HG03159 (cell line): ENCODE data around the gene BEND7.
A peak's percentile ranks its signal among the peaks of the same experiment; 100 is the strongest.
"Not testable (repeated sequence)": the region's sequence is repeated elsewhere in the genome, so short reads cannot be mapped to it uniquely, and the experiment has no call there.

ENCODE experiments used
- ATAC-seq: cut with Tn5 transposase; IDR thresholded peaks from one replicate; pipeline ENCODE4 v1.9.1; 2021; ENCODE audit warnings: mild to moderate bottlenecking, moderate library complexity; ENCODE audit not compliant: unreplicated experiment

Gene BEND7, protein sequence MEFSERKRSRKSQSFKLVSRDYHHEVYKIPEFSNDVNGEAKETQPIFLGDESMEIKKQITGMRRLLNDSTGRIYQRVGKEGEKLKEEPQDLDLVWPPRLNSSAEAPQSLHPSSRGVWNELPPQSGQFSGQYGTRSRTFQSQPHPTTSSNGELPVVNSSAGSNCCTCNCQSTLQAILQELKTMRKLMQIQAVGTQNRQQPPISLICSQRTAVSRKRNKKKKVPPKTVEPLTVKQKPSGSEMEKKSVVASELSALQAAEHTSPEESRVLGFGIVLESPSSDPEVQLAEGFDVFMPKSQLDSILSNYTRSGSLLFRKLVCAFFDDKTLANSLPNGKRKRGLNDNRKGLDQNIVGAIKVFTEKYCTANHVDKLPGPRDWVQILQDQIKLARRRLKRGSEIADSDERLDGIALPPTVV

DNA sequence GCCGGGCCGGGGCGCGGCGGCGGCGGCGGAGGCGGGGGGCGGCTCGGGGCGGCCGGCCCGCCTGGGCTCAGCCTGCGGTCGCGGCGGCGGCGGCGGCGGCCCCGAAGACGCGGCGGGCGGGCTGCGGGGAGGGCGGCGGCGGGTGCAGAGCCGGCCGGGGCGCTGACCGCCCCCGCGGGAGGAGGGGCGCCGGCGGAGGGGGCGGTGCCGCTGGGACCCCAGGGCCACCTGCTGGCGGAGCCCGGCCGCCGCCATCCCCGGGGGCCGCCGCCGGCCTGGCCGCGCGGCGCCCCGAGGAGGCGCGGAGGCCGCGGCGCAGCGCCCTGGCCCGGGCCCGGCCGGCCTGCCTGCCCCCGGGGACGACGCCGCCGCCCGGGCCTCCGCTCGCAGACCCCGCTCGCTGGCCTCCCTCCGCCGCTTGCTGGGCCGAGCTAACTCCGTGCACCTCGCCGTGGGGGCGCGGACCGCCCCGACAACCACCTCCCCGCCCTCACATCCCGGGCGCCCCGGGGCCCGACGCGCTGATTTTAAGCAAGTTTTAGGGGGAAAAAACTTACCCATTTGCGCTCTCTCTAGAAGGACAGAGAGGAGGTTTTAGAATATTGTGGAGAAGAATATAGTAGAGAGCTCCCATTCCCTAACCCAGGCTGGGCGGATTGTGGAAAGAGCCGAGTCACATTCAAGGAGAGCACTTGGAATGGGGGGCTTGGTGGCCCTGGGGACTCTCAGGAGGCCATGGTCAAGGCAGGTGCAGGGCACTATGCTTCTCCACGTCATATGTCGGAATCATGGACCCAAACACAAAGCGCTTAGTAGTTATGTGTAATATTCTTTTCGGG is at the start of gene BEND7:
BEND7 (minus strand) TSS at position 140 of the 839 bp plus-strand sequence. CDS start 481 bp downstream, outside the sequence.
- ATAC-seq = no peak

- no peak for ATAC-seq
These were observed 45.1 kb upstream of the BEND7 start for GRCh38 chr10:13573960-13574359.

DNA sequence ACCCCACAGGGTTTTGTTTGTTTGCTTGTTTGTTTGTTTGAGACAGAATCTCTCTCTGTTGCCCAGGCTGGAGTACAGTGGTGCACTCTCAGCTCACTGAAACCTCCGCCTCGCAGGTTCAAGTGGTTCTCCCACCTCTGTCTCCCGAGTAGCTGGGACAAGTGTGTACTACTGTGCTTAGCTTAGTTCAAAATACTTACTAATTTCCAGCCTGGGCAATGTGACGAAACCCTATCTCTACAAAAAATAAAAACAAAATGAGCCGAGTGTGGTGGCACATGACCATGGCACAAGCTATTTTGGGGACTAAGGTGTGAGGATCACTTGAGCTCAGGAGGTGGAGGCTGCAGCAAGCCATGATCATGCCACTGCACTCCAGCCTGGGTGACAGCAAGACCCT is 42.7 kb upstream of the BEND7 start:
- no peak for ATAC-seq

DNA sequence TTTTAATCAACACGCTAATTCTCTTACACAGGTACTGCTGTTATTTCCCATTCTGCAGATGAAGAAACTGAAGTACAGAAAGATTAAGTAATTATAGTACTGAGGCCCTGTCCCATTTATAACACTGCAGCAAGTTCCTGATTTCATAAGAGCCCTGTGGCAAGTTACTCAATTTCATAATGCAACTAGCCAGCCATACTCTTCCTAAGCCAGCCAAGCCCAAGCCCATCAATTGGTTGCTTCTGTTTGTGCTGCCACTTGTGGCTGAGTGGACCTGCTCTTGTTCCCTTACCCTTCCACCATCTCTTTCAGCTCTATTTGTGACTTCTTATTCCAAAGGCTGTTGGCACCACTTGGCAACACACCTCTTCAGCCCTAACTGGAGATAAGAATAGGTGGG is 38.2 kb upstream of the BEND7 start:
- ATAC-seq = no peak

DNA sequence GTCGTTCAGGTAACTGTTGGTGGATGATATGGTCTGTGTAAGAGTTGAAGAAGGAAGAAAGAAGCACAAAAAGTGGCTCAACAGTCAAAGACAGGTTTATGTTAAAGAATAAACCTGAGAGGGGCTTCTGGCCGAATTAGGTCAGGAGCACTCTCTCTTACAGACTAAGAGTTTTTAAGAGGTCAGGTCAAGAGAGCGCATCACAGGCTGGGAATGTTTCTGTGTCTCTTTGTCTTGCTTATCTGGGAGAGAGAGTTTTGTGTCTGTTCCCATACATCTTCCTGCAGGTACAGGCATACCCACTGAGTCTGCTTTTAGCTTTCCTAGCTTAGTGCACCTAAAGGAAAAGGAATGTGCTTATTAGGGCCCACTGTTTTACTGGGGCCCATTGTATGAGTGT is 35.8 kb upstream of the BEND7 start:
- no peak for ATAC-seq

DNA sequence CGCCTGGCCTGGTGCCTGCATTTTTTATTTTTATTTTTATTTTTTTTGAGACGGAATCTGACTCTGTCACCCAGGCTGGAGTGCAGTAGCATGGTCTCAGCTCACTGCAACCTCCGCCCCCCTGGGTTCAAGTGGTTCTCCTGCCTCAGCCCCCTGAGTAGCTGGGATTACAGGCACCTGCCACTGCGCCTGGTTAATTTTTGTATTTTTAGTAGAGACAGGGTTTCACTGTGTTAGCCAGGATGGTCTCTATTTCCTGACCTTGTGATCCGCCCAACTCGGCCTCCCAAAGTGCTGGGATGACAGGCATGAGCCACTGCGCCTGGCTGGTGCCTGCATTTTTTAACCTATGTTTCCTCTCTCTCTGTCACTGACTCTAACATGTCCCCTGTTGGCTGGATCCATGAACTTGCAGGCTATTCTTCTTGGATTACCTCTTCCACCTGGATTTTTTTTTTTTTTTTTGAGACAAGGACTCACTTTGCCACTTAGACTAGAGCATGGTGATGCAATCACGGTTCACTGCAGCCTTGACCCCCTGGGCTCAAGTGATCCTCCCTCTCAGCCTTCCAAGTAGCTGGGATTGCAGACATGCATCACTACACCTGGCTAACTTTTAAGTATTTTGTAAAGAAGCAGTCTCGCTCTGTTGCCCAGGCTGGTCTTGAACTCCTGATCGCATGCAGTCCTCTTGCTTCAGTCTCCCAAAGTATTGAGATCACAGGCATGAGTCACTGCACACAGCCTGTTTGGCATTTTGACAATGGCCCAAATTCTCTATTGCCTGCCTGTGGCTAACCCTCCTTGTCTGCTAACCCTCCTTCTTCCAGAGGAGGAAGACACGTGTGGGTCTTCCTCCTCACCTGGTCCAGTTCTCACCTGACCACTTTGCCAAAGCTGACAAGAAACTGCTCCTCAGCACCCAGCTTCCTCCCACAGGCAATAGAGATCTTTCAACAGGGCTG is 34.9 kb upstream of the BEND7 start:
- ATAC-seq = no peak

DNA sequence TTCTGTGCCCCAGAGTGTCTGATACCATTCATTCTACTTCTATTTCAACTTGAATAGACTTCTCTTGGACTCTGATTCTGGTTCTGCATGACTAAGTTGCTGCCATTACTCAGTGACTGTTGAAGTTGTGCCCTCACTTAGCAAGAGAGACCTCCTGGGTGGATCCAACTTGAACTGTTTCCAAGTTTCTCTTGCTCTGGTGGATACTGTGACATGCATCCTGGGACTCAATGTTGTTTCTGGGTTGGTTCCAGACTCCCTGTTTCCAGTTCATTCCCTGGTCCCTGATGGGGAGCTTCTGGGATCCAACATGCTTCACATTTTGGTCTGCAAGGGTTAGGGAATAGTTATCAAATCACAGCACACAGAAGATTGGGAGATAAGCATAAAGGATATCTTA is 31.8 kb upstream of the BEND7 start:
- ATAC-seq = no peak

DNA sequence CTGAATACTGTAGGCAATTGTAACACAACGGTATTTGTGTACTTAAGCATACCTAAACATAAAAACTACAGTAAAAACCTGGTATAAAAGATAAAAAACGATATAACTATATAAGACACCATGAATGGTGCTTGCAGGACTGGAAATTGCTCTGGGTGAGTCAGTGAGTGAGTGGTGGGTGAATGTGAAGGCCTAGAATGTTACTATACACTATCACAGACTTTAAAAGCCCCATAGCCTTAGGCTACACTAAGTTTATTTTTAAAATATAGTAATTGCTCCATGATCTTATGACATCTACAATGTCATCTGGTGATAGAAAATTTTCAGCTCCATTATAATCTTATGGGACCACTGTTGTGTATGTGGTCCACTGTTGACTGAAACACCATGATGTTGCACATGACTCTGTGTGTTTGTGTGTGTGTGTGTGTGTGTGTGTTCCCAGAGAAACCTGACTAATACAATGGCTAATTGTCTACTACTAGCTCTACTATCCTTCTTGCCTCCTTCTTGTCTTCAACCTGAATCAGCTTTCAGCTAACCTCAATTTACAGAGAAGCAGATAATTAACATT is 30.4 kb upstream of the BEND7 start:
- no peak for ATAC-seq

DNA sequence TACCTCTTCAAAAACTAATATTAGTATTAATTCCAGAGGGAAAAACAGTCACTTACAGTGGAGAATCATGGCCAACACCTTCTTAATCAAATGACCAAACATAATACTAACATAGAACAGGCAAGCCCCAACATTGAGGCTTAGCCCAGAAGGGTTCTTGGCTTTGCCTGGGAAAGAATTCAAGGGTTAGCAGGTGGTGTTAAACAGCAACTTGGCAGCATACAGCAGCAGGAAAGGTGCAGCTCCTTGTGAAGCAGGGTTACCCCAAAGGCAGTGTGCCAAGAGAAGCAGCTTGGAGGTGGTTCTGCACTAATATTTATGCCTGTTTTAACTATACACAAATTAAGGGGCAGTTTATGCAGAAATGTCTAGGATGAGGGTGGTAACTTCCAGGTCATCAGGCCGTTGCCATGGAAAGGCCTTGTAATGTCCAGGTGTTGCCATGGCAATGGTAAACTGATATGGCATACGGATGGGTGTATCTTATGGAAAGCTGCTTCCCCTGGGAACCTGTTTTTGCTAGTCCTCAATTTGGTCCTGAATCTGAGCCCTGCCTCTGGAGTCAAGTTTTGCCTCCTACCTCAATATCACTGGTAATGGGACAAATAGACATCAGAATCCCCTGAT is 27.2 kb upstream of the BEND7 start:
- no peak for ATAC-seq

GRCh38 chr10:13550802-13551201 is 22.0 kb upstream of the BEND7 start:
- ATAC-seq = no peak

GRCh38 chr10:13542533-13542932 is 13.7 kb upstream of the BEND7 start:
- ATAC-seq = no peak

DNA sequence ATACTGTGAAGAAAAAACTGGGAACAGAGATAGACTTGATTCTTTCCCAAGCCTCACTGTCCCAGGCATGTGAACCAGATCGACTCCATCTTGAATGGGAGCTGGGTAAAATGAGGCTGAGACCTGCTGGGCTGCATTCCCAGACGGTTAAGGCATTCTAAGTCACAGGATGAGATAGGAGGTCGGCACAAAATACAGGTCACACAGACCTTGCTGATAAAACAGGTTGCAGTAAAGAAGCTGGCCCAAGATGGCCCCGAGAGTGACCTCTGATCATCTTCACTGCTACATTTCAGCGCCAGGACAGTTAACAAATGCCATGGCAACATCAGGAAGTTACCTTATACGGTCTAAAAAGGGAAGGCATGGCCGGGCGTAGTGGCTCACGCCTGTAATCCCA is 9.2 kb upstream of the BEND7 start:
- not testable (repeated sequence) for ATAC-seq

- ATAC-seq = peak; percentile 53
These were observed 8.0 kb upstream of the BEND7 start for GRCh38 chr10:13536674-13537366.

- ATAC-seq = no peak
These were observed 6.5 kb upstream of the BEND7 start for GRCh38 chr10:13535346-13535745.

GRCh38 chr10:13529714-13529973 is 830 bp upstream of the BEND7 start:
- no peak for ATAC-seq

GRCh38 chr10:13528123-13528874 is 515 bp downstream of the BEND7 start:
- ATAC-seq = no peak

- no peak for ATAC-seq
These were observed 1.0 kb downstream of the BEND7 start for GRCh38 chr10:13527864-13528122.

DNA sequence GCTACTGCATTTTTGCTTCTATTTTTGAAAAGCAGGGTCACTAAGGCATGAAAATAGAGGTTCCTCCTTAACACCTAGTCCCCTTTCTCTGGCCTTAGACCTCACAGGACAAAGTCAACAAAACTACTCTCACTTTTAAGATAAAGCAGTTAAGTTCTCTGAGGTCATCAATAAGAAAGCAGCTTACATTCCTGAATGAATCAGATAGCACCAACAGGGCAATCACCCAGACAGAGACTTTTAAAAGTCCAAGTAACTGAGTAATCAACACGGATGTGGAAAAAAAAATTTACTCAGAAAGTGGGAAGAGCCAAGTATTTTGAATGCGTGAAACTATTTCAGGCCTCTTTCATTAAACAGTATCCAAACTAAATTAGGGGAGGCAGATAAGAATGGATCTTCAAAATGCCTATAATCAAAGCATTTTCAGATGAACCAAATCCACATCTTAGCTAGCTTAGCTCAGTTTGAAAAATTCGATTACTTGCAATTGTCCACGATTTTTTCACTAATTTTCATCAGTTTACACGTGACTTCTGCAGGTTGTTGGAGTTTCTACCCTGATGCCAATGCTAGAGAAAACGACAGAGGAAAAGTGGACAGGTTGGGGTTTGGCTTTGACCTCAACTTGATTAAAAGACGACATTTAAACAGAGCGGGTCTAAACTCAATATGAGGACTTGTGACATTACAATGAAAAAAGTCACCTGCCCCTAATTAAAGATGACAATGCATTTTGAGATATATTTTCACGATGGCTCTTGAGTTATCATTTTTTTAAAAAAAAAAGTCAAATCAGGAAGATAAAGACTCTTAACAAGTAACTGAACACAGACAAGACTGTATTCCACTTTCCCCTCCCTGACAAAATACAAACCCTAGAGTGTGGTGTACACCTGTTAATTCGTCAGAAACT is 1.6 kb downstream of the BEND7 start:
- ATAC-seq = no peak
